Measurements from ENCODE around the gene CMKLR1. TPM values are rescaled to one million over a fixed set of nuclear protein-coding genes. Genes with fewer than 3 reads are reported as not detected.

The CMKLR1 gene
- total and polyA plus RNA-seq, 7 donors, result 0.94 to 7.0 (median 4.4) TPM

- Histone ChIP-seq H3K4me3 (no peak overlapping the region), H3K4me1 (no peaks in the 10 kb centered on the region), H3K27ac (no peak overlapping the region), H3K27me3 (ENCODE audit: insufficient read depth in 3 of 3, low read length in 2 of 3) (no peaks in the 10 kb centered on the region), H3K36me3 (ENCODE audit: insufficient read depth in 1 of 2, low read depth in 1 of 2) (no peaks in the 10 kb centered on the region), H3K9me3 (no peaks in the 10 kb centered on the region)
- WGBS, 3 donors, result 92 to 94% (median 93%) methylated on average over 7 of the region's 7 CpGs
- no peak for ATAC-seq
- no peak for TF ChIP-seq CTCF (IDR thresholded peaks at IDR 0.05)
- intact Hi-C loops (cut with DNase I), result no loop called here
- DNase-seq, result no peak
Measured at GRCh38 chr12:108299980-108300696, 39.0 kb downstream of the CMKLR1 start.

- H3K4me3 ChIP-seq, result no peak overlapping the region
- no peak for TF ChIP-seq CTCF (IDR thresholded peaks at IDR 0.05)
- no peaks in the 10 kb centered on the region for H3K36me3 ChIP-seq (ENCODE audit: insufficient read depth in 1 of 2, low read depth in 1 of 2)
- intact Hi-C loops (cut with DNase I), result no loop called here
- H3K4me1 ChIP-seq, result no peaks in the 10 kb centered on the region
- H3K27ac ChIP-seq, result no peak overlapping the region
- no peaks in the 10 kb centered on the region for H3K27me3 ChIP-seq (ENCODE audit: insufficient read depth in 3 of 3, low read length in 2 of 3)
- WGBS, 3 donors, result 66 to 73% (median 66%) methylated on average over 4 of the region's 4 CpGs
- H3K9me3 ChIP-seq, result no peaks in the 10 kb centered on the region
- no peak for ATAC-seq
- DNase-seq, result no peak
Measured at GRCh38 chr12:108299516-108299915, 39.6 kb downstream of the CMKLR1 start.

- Histone ChIP-seq H3K36me3 (ENCODE audit: insufficient read depth in 1 of 2, low read depth in 1 of 2) (no peaks in the 10 kb centered on the region), H3K9me3 (no peaks in the 10 kb centered on the region), H3K27me3 (ENCODE audit: insufficient read depth in 3 of 3, low read length in 2 of 3) (no peaks in the 10 kb centered on the region), H3K27ac (no peak overlapping the region), H3K4me1 (no peaks in the 10 kb centered on the region), H3K4me3 (no peak overlapping the region)
- 85 to 87% (median 86%) methylated on average over 6 of the region's 6 CpGs for WGBS, 3 donors
- TF ChIP-seq CTCF (IDR thresholded peaks at IDR 0.05), result no peak
- intact Hi-C loops (cut with DNase I), result no loop called here
- DNase-seq (no peak), ATAC-seq (no peak)
Measured at GRCh38 chr12:108298761-108299275, 40.3 kb downstream of the CMKLR1 start.

- no peak for ATAC-seq
- WGBS, 3 donors, result 76 to 82% (median 80%) methylated on average over 6 of the region's 6 CpGs
- Histone ChIP-seq H3K27ac (no peak overlapping the region), H3K36me3 (ENCODE audit: insufficient read depth in 1 of 2, low read depth in 1 of 2) (no peaks in the 10 kb centered on the region), H3K27me3 (ENCODE audit: insufficient read depth in 3 of 3, low read length in 2 of 3) (no peaks in the 10 kb centered on the region), H3K9me3 (no peaks in the 10 kb centered on the region), H3K4me1 (no peaks in the 10 kb centered on the region), H3K4me3 (no peak overlapping the region)
- no peak for TF ChIP-seq CTCF (IDR thresholded peaks at IDR 0.05)
- DNase-seq, result no peak
- intact Hi-C loops (cut with DNase I), result no loop called here
Measured at GRCh38 chr12:108297895-108298760, 41.0 kb downstream of the CMKLR1 start.
